Mammary epithelial cell (primary cell): ENCODE data around the gene SORBS1.

ENCODE experiments used
- EZH2 ChIP-seq: IDR thresholded peaks from 2 replicates; pipeline ENCODE4 v1.6.1; 2012; ENCODE audit warnings: low read length, inconsistent platforms, borderline replicate concordance
- TF ChIP-seq, protein P1 (sequence below), 2 donors: IDR thresholded peaks in 1 of 2; conservative IDR thresholded peaks in 1 of 2; 2 replicates each; pipeline ENCODE4 v1.5.1; 2011 to 2012; ENCODE audit warnings: inconsistent platforms in 2 of 2, low read length in 2 of 2, mild to moderate bottlenecking in 2 of 2, control low read depth in 1 of 2, low read depth in 1 of 2; ENCODE audit not compliant: insufficient read depth in 1 of 2; ENCODE audit errors: extremely low read depth in 1 of 2

DNA sequence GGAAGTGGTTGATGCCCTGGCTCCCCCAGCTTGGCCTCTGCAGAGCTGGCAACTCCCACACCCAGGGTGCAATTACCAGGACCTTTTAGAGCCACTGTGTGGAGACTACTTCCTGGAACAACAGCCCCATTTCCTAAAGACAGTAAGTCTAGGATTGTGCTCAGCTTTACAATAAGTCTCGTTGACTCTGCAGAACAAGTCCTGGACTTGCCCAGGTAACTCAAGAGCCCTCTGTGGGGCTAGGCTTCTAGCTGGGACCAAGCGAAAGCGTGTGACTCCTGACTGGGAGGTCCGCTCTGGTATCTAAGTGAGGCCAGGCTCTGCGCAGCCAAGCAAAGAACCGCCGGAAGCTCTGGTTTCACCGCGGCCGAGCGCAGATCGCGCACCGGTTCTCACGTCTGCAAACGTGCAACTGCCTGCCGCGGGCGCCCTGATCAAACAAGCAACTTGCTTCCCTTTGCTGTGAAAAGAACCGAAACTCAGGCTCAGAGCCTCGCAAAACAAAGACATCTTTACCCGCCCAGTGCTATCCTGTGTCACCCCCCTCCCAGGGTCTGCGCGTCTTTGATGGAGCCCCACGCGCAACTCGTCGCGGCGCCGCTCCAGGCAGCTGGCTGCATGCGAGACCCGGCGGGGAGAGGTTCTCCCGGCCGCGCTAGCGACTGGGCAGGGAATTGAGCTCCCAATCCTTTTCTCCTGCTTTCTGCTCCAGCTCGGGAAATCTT lies 266.0 kb downstream of the SORBS1 start:
- TF ChIP-seq, protein P1, sequence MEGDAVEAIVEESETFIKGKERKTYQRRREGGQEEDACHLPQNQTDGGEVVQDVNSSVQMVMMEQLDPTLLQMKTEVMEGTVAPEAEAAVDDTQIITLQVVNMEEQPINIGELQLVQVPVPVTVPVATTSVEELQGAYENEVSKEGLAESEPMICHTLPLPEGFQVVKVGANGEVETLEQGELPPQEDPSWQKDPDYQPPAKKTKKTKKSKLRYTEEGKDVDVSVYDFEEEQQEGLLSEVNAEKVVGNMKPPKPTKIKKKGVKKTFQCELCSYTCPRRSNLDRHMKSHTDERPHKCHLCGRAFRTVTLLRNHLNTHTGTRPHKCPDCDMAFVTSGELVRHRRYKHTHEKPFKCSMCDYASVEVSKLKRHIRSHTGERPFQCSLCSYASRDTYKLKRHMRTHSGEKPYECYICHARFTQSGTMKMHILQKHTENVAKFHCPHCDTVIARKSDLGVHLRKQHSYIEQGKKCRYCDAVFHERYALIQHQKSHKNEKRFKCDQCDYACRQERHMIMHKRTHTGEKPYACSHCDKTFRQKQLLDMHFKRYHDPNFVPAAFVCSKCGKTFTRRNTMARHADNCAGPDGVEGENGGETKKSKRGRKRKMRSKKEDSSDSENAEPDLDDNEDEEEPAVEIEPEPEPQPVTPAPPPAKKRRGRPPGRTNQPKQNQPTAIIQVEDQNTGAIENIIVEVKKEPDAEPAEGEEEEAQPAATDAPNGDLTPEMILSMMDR (conservative IDR thresholded peaks at IDR 0.05 in 1 of 2, IDR thresholded peaks at IDR 0.05 in 1 of 2; ENCODE audit: extremely low read depth in 1 of 2, insufficient read depth in 1 of 2, low read depth in 1 of 2, low read length in 2 of 2), result no peak
- no peak for TF ChIP-seq EZH2
